IMR-90 (cell line): Measurements from ENCODE around the gene ITGB2. TPM values are rescaled to one million over a fixed set of nuclear protein-coding genes. Genes with fewer than 3 reads are reported as not detected.

ENCODE experiments used
- ATAC-seq: fragments of 200-7000 bp; cut with Tn5 transposase; 2 replicates; pipeline ENCODE4 v1.9.1; 2020; ENCODE audit warnings: low read depth, mild to moderate bottlenecking, moderate library complexity
- BruUV-seq: library from RNA; stranded (reverse); fragments of 400-500 nt; replicated peaks from 2 replicates; lab custom pipeline; 2021; lab: Mats Ljungman, UMichigan
- CTCF ChIA-PET: fragments of 300-600 bp; formaldehyde crosslinking; extraction: SDS; loops from one replicate; lab custom pipeline; 2021; ENCODE audit warnings: antibody characterized with exemption; lab: Yijun Ruan, JAX
- POLR2A ChIA-PET: fragments of 300-600 bp; sonication (Branson Sonifier 250); formaldehyde crosslinking; loops from one replicate; lab custom pipeline; 2022; ENCODE audit warnings: antibody characterized with exemption; ENCODE audit not compliant: unreplicated experiment; lab: Charles Lee
- DNase-seq: peaks from one replicate; pipeline ENCODE4 v3.0.0; 2013
- H2AFZ ChIP-seq: replicated peaks from 2 replicates; pipeline ENCODE3; 2013; ENCODE audit warnings: low read length, mild to moderate bottlenecking; ENCODE audit not compliant: poor library complexity
- H2AK5ac ChIP-seq: 2 replicates; pipeline ENCODE4 v1.6.1; 2013; ENCODE audit warnings: low read depth, low read length, inconsistent platforms
- H2AK9ac ChIP-seq: replicated peaks from 2 replicates; pipeline ENCODE3; 2013; ENCODE audit warnings: mild to moderate bottlenecking, low read depth, low read length, moderate library complexity; ENCODE audit not compliant: poor library complexity
- H2BK120ac ChIP-seq: 2 replicates; pipeline ENCODE4 v1.6.1; 2013; ENCODE audit warnings: low read depth, low read length, inconsistent platforms
- H2BK15ac ChIP-seq: 3 replicates; pipeline ENCODE4 v1.6.1; 2013; ENCODE audit warnings: low read depth, low read length, inconsistent platforms
- H2BK20ac ChIP-seq: 2 replicates; pipeline ENCODE4 v1.6.1; 2013; ENCODE audit warnings: low read depth, mild to moderate bottlenecking, inconsistent platforms, low read length, moderate library complexity
- H2BK5ac ChIP-seq: 2 replicates; pipeline ENCODE4 v1.6.1; 2013; ENCODE audit warnings: mild to moderate bottlenecking, low read depth, low read length, inconsistent platforms; ENCODE audit not compliant: poor library complexity, severe bottlenecking
- H3K14ac ChIP-seq: replicated peaks from 2 replicates; pipeline ENCODE4 v1.6.1; 2013; ENCODE audit warnings: low read depth, low read length, inconsistent platforms
- H3K18ac ChIP-seq: 2 replicates; pipeline ENCODE4 v1.6.1; 2013; ENCODE audit warnings: low read depth, low read length, control low read depth
- H3K23ac ChIP-seq: 2 replicates; pipeline ENCODE4 v1.6.1; 2013; ENCODE audit warnings: low read depth, low read length, inconsistent platforms
- H3K27ac ChIP-seq: 2 replicates; pipeline ENCODE4 v1.5.1; 2013; ENCODE audit warnings: mild to moderate bottlenecking, control low read depth, low read length; ENCODE audit not compliant: insufficient read depth
- H3K27me3 ChIP-seq: 2 replicates; pipeline ENCODE4 v1.6.1; 2013; ENCODE audit warnings: low read length; ENCODE audit not compliant: control insufficient read depth, insufficient read depth
- H3K36me3 ChIP-seq: 2 replicates; pipeline ENCODE4 v1.6.1; 2013; ENCODE audit warnings: low read length, mixed read lengths; ENCODE audit not compliant: control insufficient read depth, insufficient read depth
- H3K4ac ChIP-seq: 2 replicates; pipeline ENCODE4 v1.6.1; 2013; ENCODE audit warnings: low read depth, low read length, inconsistent platforms
- H3K4me1 ChIP-seq: 2 replicates; pipeline ENCODE4 v1.6.1; 2013; ENCODE audit warnings: low read length, mixed read lengths; ENCODE audit not compliant: control insufficient read depth, insufficient read depth
- H3K4me2 ChIP-seq: 2 replicates; pipeline ENCODE4 v1.6.1; 2013; ENCODE audit warnings: low read depth, mild to moderate bottlenecking, control low read depth, low read length, moderate library complexity
- H3K4me3 ChIP-seq: 2 replicates; pipeline ENCODE4 v1.5.1; 2013; ENCODE audit warnings: low read depth, mild to moderate bottlenecking, control low read depth, low read length, moderate library complexity; ENCODE audit not compliant: insufficient read depth
- H3K56ac ChIP-seq: 2 replicates; pipeline ENCODE4 v1.6.1; 2013; ENCODE audit warnings: low read length, inconsistent platforms; ENCODE audit not compliant: insufficient read depth; ENCODE audit errors: extremely low read depth
- H3K79me1 ChIP-seq, 2 experiments: 2 replicates each; pipeline ENCODE4 v1.6.1; 2013; ENCODE audit warnings: low read length in 2 of 2, inconsistent platforms in 1 of 2, low read depth in 1 of 2
- H3K9ac ChIP-seq: 2 replicates; pipeline ENCODE4 v1.6.1; 2013; ENCODE audit warnings: low read depth, low read length, control low read depth
- H3K9me1 ChIP-seq: 2 replicates; pipeline ENCODE4 v1.6.1; 2013; ENCODE audit warnings: low read length, inconsistent platforms; ENCODE audit not compliant: insufficient read depth
- H3K9me3 ChIP-seq: 2 replicates; pipeline ENCODE4 v1.6.1; 2013; ENCODE audit warnings: low read length; ENCODE audit not compliant: control insufficient read depth, insufficient read depth
- H4K20me1 ChIP-seq: 2 replicates; pipeline ENCODE4 v1.6.1; 2013; ENCODE audit warnings: low read length, inconsistent platforms; ENCODE audit not compliant: insufficient read depth
- H4K5ac ChIP-seq: 2 replicates; pipeline ENCODE4 v1.6.1; 2013; ENCODE audit warnings: mild to moderate bottlenecking, low read depth, low read length, control low read depth
- H4K8ac ChIP-seq, 2 experiments: 2 replicates each; pipeline ENCODE4 v1.6.1; 2013; ENCODE audit warnings: low read depth in 2 of 2, low read length in 2 of 2, control low read depth in 1 of 2, inconsistent platforms in 1 of 2
- H4K91ac ChIP-seq: 2 replicates; pipeline ENCODE4 v1.6.1; 2013; ENCODE audit warnings: low read depth, low read length, inconsistent platforms; ENCODE audit not compliant: insufficient read depth
- CHD1 ChIP-seq: IDR thresholded peaks from 2 replicates; pipeline ENCODE4 v1.6.1; 2012; ENCODE audit warnings: low read depth, low read length, improper control_type of control experiment
- RCOR1 ChIP-seq: IDR thresholded peaks from 2 replicates; pipeline ENCODE4 v1.6.1; 2012; ENCODE audit warnings: mild to moderate bottlenecking, low read length, improper control_type of control experiment; ENCODE audit not compliant: insufficient replicate concordance
- WGBS, 2 experiments: methylation state at CpG; one replicate each; pipeline versions ENCODE4 v1.1.5 to v1.1.7; 2013; ENCODE audit warnings: missing lambda C conversion rate in 2 of 2; ENCODE audit not compliant: insufficient read length in 1 of 2; ENCODE audit errors: extremely low coverage in 2 of 2; 5-methylcytosine and 5-hydroxymethylcytosine counted together
- dilution Hi-C: fragments of 300-500 bp; cut with HindIII; formaldehyde crosslinking; loops from one replicate; pipeline ENCODE4 v1.14.3; 2018; ENCODE audit warnings: low sequenced_read_pairs; ENCODE audit not compliant: unreplicated experiment
- in situ Hi-C: fragments of 300-500 bp; cut with MboI; formaldehyde crosslinking; loops from 3 replicates; pipeline ENCODE4 v1.14.3; 2019; ENCODE audit warnings: low sequenced_read_pairs, inconsistent platforms, mixed read lengths
- intact Hi-C: fragments of 100-400 bp; cut with micrococcal nuclease; formaldehyde crosslinking; loops from 2 replicates; pipeline ENCODE4 v1.10.0; 2022
- polyA plus RNA-seq, 3 experiments: library from polyadenylated mRNA; depleted of rRNA; stranded (reverse); fragments of >200 nt; gene quantifications; 2 replicates each; pipeline ENCODE4 v1.2.3, GENCODE V29; 2012; ENCODE audit warnings: low replicate concordance in 1 of 3
- total RNA-seq: library from RNA; depleted of rRNA; stranded (reverse); fragments of >200 nt; gene quantifications from 2 replicates; pipeline ENCODE4 v1.2.3, GENCODE V29; 2012

Gene ITGB2
- total and polyA plus RNA-seq, 2 of the 4 experiments (the other 2 are of a cell fraction) = 0.14 TPM; not detected in 1

- no peak for ATAC-seq
- H3K4me2 ChIP-seq = no peak overlapping the region
- H3K79me1 ChIP-seq = no peaks in the 10 kb centered on the region; a peak in 1 of 4 replicates
Measured at GRCh38 chr21:44886113-44887075, 34.3 kb downstream of the ITGB2 start.

More at GRCh38 chr21:44886113-44887075, 34.3 kb downstream of the ITGB2 start:
- no peak overlapping the region for H2BK5ac ChIP-seq
- no peak overlapping the region for H3K56ac ChIP-seq
- H2BK20ac ChIP-seq = no peak overlapping the region
- DNase-seq = no peak
- H4K20me1 ChIP-seq = no peaks in the 10 kb centered on the region
- H3K27me3 ChIP-seq = peaks cover 27% of the 10 kb centered on the region
- BruUV-seq = no TSS peak
- no peak overlapping the region for H2BK15ac ChIP-seq
- dilution Hi-C loops (no loop called here), intact Hi-C loops (no loop called here), in situ Hi-C loops (no loop called here)
- H2AK9ac ChIP-seq = no peak overlapping the region
- H3K4me3 ChIP-seq = no peak overlapping the region
- no peak overlapping the region for H2AFZ ChIP-seq
- peaks cover 3% of the 10 kb centered on the region for H3K4me1 ChIP-seq
- TF ChIP-seq CHD1 = no peak
- TF ChIP-seq RCOR1 = no peak
- no peak overlapping the region for H4K8ac ChIP-seq
- POLR2A ChIA-PET = no interaction called here
- 92% methylated on average over 28 of the region's 44 CpGs; no CpG with 5 or more reads in 1 of the 2 experiments for WGBS, 2 experiments
- no peak overlapping the region for H4K91ac ChIP-seq
- no peak overlapping the region for H3K27ac ChIP-seq
- CTCF ChIA-PET = no interaction called here
- no peaks in the 10 kb centered on the region for H3K36me3 ChIP-seq
- peaks cover 10% of the 10 kb centered on the region for H3K9me1 ChIP-seq
- no peak overlapping the region for H3K14ac ChIP-seq
- H3K23ac ChIP-seq = no peak overlapping the region
- no peak overlapping the region for H3K9ac ChIP-seq
- H4K5ac ChIP-seq = no peak overlapping the region
- no peak overlapping the region for H3K4ac ChIP-seq
- H3K18ac ChIP-seq = no peak overlapping the region
- H2AK5ac ChIP-seq = no peak overlapping the region
- H3K9me3 ChIP-seq = peaks cover 7% of the 10 kb centered on the region
- no peak overlapping the region for H2BK120ac ChIP-seq
